ENCODE results near the gene SAMHD1. TPM values are rescaled to one million over a fixed set of nuclear protein-coding genes. Genes with fewer than 3 reads are reported as not detected.

The SAMHD1 gene
- total and polyA plus RNA-seq, 2 donors from 2014 or later: 13.7 to 94.1 TPM

GRCh38 chr20:36959242-36959641, 7.7 kb upstream of the SAMHD1 start:
- intact Hi-C loops (cut with DNase I): no loop called here
- no peaks in the 10 kb centered on the region for H3K4me1 ChIP-seq (ENCODE audit: control insufficient read depth in 2 of 3, insufficient read depth in 2 of 3, low read depth in 1 of 3, low read length in 3 of 3)
- DNase-seq (no peak), FAIRE-seq (no peak)
- no peak overlapping the region for H3K9ac ChIP-seq (ENCODE audit: low read length in 3 of 3)
- H3K27me3 ChIP-seq (ENCODE audit: control insufficient read depth, insufficient read depth, low read length): no peaks in the 10 kb centered on the region
- no peaks in the 10 kb centered on the region for H3K36me3 ChIP-seq (ENCODE audit: control insufficient read depth in 2 of 3, insufficient read depth in 3 of 3, low read length in 3 of 3)
- no peak overlapping the region for H3K4me3 ChIP-seq (ENCODE audit: low read length in 3 of 3)
- no peak overlapping the region for H3K27ac ChIP-seq (ENCODE audit: low read depth in 2 of 2, low read length in 2 of 2)
- no peak for TF ChIP-seq CTCF (IDR thresholded peaks at IDR 0.05; ENCODE audit: borderline replicate concordance, extremely low read depth, insufficient read depth)
- H3K9me3 ChIP-seq (ENCODE audit: control insufficient read depth in 2 of 3, insufficient read depth in 1 of 3, low read length in 3 of 3): no peaks in the 10 kb centered on the region

GRCh38 chr20:36957875-36958667, 6.6 kb upstream of the SAMHD1 start:
- Histone ChIP-seq H3K9me3 (ENCODE audit: control insufficient read depth in 2 of 3, insufficient read depth in 1 of 3, low read length in 3 of 3) (no peaks in the 10 kb centered on the region), H3K27ac (ENCODE audit: low read depth in 2 of 2, low read length in 2 of 2) (no peak overlapping the region), H3K4me3 (ENCODE audit: low read length in 3 of 3) (no peak overlapping the region), H3K27me3 (ENCODE audit: control insufficient read depth, insufficient read depth, low read length) (no peaks in the 10 kb centered on the region), H3K9ac (ENCODE audit: low read length in 3 of 3) (no peak overlapping the region), H3K4me1 (ENCODE audit: control insufficient read depth in 2 of 3, insufficient read depth in 2 of 3, low read depth in 1 of 3, low read length in 3 of 3) (no peaks in the 10 kb centered on the region), H3K36me3 (ENCODE audit: control insufficient read depth in 2 of 3, insufficient read depth in 3 of 3, low read length in 3 of 3) (no peaks in the 10 kb centered on the region)
- DNase-seq: peak in 1 of 5 donors; percentile 12
- FAIRE-seq: no peak
- TF ChIP-seq CTCF (IDR thresholded peaks at IDR 0.05; ENCODE audit: borderline replicate concordance, extremely low read depth, insufficient read depth): no peak
- intact Hi-C loops (cut with DNase I): no loop called here

- DNase-seq (no peak), FAIRE-seq (no peak)
- Histone ChIP-seq H3K27ac (ENCODE audit: low read depth in 2 of 2, low read length in 2 of 2) (no peak overlapping the region), H3K36me3 (ENCODE audit: control insufficient read depth in 2 of 3, insufficient read depth in 3 of 3, low read length in 3 of 3) (no peaks in the 10 kb centered on the region), H3K4me3 (ENCODE audit: low read length in 3 of 3) (no peak overlapping the region), H3K9ac (ENCODE audit: low read length in 3 of 3) (no peak overlapping the region), H3K27me3 (ENCODE audit: control insufficient read depth, insufficient read depth, low read length) (no peaks in the 10 kb centered on the region), H3K9me3 (ENCODE audit: control insufficient read depth in 2 of 3, insufficient read depth in 1 of 3, low read length in 3 of 3) (no peaks in the 10 kb centered on the region), H3K4me1 (ENCODE audit: control insufficient read depth in 2 of 3, insufficient read depth in 2 of 3, low read depth in 1 of 3, low read length in 3 of 3) (no peaks in the 10 kb centered on the region)
- intact Hi-C loops (cut with DNase I): no loop called here
- no peak for TF ChIP-seq CTCF (IDR thresholded peaks at IDR 0.05; ENCODE audit: borderline replicate concordance, extremely low read depth, insufficient read depth)
Measured at GRCh38 chr20:36956674-36957073, 5.2 kb upstream of the SAMHD1 start.

Measured in kidney (tissue), 14 donors.